Liver (tissue), 9 donors: ENCODE data around the gene BLOC1S3. TPM values are rescaled to one million over a fixed set of nuclear protein-coding genes. Genes with fewer than 3 reads are reported as not detected.

Experiments used
- DNase-seq: peaks from one replicate; pipeline ENCODE4 v3.0.0-alpha.2; 2017; ENCODE audit warnings: low spot score
- H3K27ac ChIP-seq, 2 donors: one replicate each; pipeline ENCODE4 v1.7.0; 2013; ENCODE audit warnings: inconsistent platforms in 2 of 2, low read length in 2 of 2, control low read depth in 1 of 2, low read depth in 1 of 2, mild to moderate bottlenecking in 1 of 2
- H3K27me3 ChIP-seq, 4 donors: one replicate each; pipeline versions ENCODE4 v1.6.1 to v1.7.0; 2013; ENCODE audit warnings: low read length in 3 of 4, inconsistent platforms in 1 of 4, mild to moderate bottlenecking in 1 of 4, moderate library complexity in 1 of 4; ENCODE audit not compliant: control insufficient read depth in 4 of 4, insufficient read depth in 4 of 4
- H3K36me3 ChIP-seq, 4 donors: one replicate each; pipeline versions ENCODE4 v1.6.1 to v1.7.0; 2013; ENCODE audit warnings: low read length in 3 of 4, mild to moderate bottlenecking in 3 of 4, low read depth in 1 of 4, moderate library complexity in 1 of 4; ENCODE audit not compliant: control insufficient read depth in 4 of 4, insufficient read depth in 3 of 4
- H3K4me1 ChIP-seq, 4 donors: one replicate each; pipeline versions ENCODE4 v1.6.1 to v1.7.0; 2013; ENCODE audit warnings: low read length in 3 of 4, mild to moderate bottlenecking in 3 of 4, moderate library complexity in 1 of 4; ENCODE audit not compliant: control insufficient read depth in 4 of 4, insufficient read depth in 4 of 4
- H3K4me3 ChIP-seq, 3 donors: one replicate each; pipeline versions ENCODE4 v1.6.1 to v1.7.0; 2013; ENCODE audit warnings: low read length in 3 of 3, control low read depth in 1 of 3, low read depth in 1 of 3, mild to moderate bottlenecking in 1 of 3
- H3K9ac ChIP-seq, 2 donors: one replicate each; pipeline ENCODE4 v1.7.0; 2013; ENCODE audit warnings: low read length in 2 of 2, mild to moderate bottlenecking in 2 of 2, moderate library complexity in 2 of 2, control low read depth in 1 of 2, low read depth in 1 of 2
- H3K9me3 ChIP-seq, 4 donors: one replicate each; pipeline versions ENCODE4 v1.6.1 to v1.7.0; 2013; ENCODE audit warnings: low read length in 3 of 4; ENCODE audit not compliant: control insufficient read depth in 4 of 4
- EGR1 ChIP-seq, 2 donors: IDR thresholded peaks; 2 replicates each; pipeline ENCODE4 v1.6.1; 2016 to 2018; ENCODE audit warnings: antibody characterized with exemption in 2 of 2, low read depth in 2 of 2
- FOXA1 ChIP-seq: IDR thresholded peaks from 2 replicates; pipeline ENCODE4 v1.6.1; 2016; ENCODE audit warnings: antibody characterized with exemption
- FOXA2 ChIP-seq: IDR thresholded peaks from 2 replicates; pipeline ENCODE4 v1.6.1; 2016; ENCODE audit warnings: antibody characterized with exemption
- HNF4A ChIP-seq, 2 donors: conservative IDR thresholded peaks; 2 replicates each; pipeline ENCODE4 v1.6.1; 2016; ENCODE audit warnings: antibody characterized with exemption in 2 of 2, mild to moderate bottlenecking in 2 of 2
- HNF4G ChIP-seq: IDR thresholded peaks from 2 replicates; pipeline ENCODE4 v1.6.1; 2016; ENCODE audit warnings: antibody characterized with exemption
- JUND ChIP-seq, 2 donors: IDR thresholded peaks; 2 replicates each; pipeline ENCODE4 v1.6.1; 2016; ENCODE audit warnings: antibody characterized with exemption in 2 of 2
- MAX ChIP-seq: IDR thresholded peaks from 2 replicates; pipeline ENCODE4 v1.6.1; 2016; ENCODE audit warnings: antibody characterized with exemption
- RAD21 ChIP-seq, 2 donors: IDR thresholded peaks; 2 replicates each; pipeline ENCODE4 v1.6.1; 2016; ENCODE audit warnings: antibody characterized with exemption in 2 of 2, mild to moderate bottlenecking in 2 of 2
- RXRA ChIP-seq, 2 donors: IDR thresholded peaks; 2 replicates each; pipeline ENCODE4 v1.6.1; 2017 to 2018; ENCODE audit warnings: antibody characterized with exemption in 2 of 2, mild to moderate bottlenecking in 1 of 2
- SP1 ChIP-seq: IDR thresholded peaks from 2 replicates; pipeline ENCODE4 v1.6.1; 2018; ENCODE audit warnings: antibody characterized with exemption, mild to moderate bottlenecking
- TAF1 ChIP-seq: conservative IDR thresholded peaks from 2 replicates; pipeline ENCODE4 v1.6.1; 2016; ENCODE audit warnings: antibody characterized with exemption, mild to moderate bottlenecking
- YY1 ChIP-seq: IDR thresholded peaks from 2 replicates; pipeline ENCODE4 v1.6.1; 2016; ENCODE audit warnings: antibody characterized with exemption, mild to moderate bottlenecking
- WGBS: extraction: QIAGEN DNeasy Blood & Tissue Kit; methylation state at CpG from one replicate; pipeline ENCODE4 v1.1.7; 2013; 5-methylcytosine and 5-hydroxymethylcytosine counted together
- polyA plus RNA-seq, 2 donors: library from polyadenylated mRNA; stranded (reverse) in 1 of 2; unstranded in 1 of 2; fragments of 200-250 nt in 1 of 2; fragments of >200 nt in 1 of 2; fragmentation: Nextera tagmentation in 1 of 2; extraction: Ambion mirVana in 1 of 2; gene quantifications; one replicate each; pipeline versions ENCODE4 v1.2.1 to v1.2.3, GENCODE V29; 2013 to 2015
- total RNA-seq, 2 donors: library from RNA; depleted of rRNA; stranded (reverse); fragments of >200 nt; gene quantifications; one replicate each; pipeline ENCODE4 v1.2.3, GENCODE V29; 2014
- TF ChIP-seq, protein P1 (sequence below): IDR thresholded peaks from 2 replicates; pipeline ENCODE4 v1.6.1; 2016; ENCODE audit warnings: antibody characterized with exemption
- TF ChIP-seq, protein P2 (sequence below): fragments of 150-350 bp; IDR thresholded peaks from 2 replicates; pipeline ENCODE4 v1.5.1; 2017; ENCODE audit warnings: improper control_type of control experiment, low read depth, low read length; ENCODE audit not compliant: missing input control
- TF ChIP-seq, protein P3 (sequence below): IDR thresholded peaks from 2 replicates; pipeline ENCODE4 v1.6.1; 2016; ENCODE audit warnings: antibody characterized with exemption, mild to moderate bottlenecking
- donor health status: healthy.
- donor health status: healthy.
- donor health status: healthy.
- donor health status: healthy.
- donor health status: healthy.

Gene BLOC1S3
- total and polyA plus RNA-seq, 4 donors, result 2.7 to 4.6 (median 4.2) TPM

- TF ChIP-seq JUND (IDR thresholded peaks at IDR 0.05), result no peak
- TF ChIP-seq EGR1 (IDR thresholded peaks at IDR 0.05; ENCODE audit: low read depth in 2 of 2), result no peak
- TF ChIP-seq TAF1, result no peak
- TF ChIP-seq, protein P1, sequence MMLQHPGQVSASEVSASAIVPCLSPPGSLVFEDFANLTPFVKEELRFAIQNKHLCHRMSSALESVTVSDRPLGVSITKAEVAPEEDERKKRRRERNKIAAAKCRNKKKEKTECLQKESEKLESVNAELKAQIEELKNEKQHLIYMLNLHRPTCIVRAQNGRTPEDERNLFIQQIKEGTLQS, result no peak
- no peak for TF ChIP-seq FOXA2
- TF ChIP-seq RXRA (IDR thresholded peaks at IDR 0.05), result no peak
- TF ChIP-seq HNF4G, result no peak
Observed at GRCh38 chr19:45146741-45147205, 31.8 kb upstream of the BLOC1S3 start (continued).

DNA sequence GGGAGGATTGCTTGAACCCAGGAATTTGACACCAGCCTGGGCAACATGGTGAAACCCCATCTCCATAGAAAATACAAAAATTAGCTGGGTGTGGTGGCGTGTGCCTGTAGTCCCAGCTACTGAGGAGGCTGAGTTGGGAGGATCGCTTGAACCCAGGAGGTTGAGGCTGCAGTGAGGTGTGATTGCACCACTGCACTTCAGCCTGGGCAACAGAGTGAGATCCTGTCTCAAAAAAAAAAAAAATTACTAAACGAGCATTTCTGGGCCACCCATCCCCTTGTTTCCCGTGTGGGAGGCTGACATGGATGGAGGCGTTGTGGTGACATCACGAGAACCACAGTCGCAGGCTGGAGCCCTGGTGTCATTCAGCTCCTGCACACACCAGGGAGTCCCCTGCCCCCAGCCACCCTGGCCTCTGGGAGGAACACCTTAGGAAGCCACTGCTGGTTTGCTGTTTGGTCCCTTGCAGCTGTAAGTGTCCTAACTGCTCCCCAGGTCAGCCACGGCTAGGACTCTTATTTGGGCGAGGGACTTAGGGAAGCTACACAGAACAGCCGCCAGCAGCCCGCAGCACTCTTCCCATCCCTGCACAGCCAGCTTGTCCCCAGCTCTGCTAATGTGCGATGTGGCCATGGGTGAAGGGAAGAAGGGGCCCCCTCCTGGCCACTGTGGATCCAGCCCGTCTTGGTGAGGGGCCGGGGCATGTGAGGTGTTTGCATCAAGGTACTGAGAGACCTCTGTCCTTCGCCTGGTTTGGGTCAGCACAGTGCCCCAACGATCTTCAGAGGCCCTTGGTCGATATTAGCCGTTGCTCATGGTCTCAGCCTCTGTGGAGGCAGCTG is 30.5 kb upstream of the BLOC1S3 start:
- TF ChIP-seq FOXA1 (no peak), MAX (no peak), RAD21 (IDR thresholded peaks at IDR 0.05) (no peak), SP1 (no peak), YY1 (no peak), EGR1 (IDR thresholded peaks at IDR 0.05; ENCODE audit: low read depth in 2 of 2) (no peak), HNF4G (no peak)
- TF ChIP-seq, protein P1, result no peak
- TF ChIP-seq, protein P2, sequence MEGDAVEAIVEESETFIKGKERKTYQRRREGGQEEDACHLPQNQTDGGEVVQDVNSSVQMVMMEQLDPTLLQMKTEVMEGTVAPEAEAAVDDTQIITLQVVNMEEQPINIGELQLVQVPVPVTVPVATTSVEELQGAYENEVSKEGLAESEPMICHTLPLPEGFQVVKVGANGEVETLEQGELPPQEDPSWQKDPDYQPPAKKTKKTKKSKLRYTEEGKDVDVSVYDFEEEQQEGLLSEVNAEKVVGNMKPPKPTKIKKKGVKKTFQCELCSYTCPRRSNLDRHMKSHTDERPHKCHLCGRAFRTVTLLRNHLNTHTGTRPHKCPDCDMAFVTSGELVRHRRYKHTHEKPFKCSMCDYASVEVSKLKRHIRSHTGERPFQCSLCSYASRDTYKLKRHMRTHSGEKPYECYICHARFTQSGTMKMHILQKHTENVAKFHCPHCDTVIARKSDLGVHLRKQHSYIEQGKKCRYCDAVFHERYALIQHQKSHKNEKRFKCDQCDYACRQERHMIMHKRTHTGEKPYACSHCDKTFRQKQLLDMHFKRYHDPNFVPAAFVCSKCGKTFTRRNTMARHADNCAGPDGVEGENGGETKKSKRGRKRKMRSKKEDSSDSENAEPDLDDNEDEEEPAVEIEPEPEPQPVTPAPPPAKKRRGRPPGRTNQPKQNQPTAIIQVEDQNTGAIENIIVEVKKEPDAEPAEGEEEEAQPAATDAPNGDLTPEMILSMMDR, result no peak
- no peak for DNase-seq

GRCh38 chr19:45149129-45149528 is 29.5 kb upstream of the BLOC1S3 start:
- 91% methylated on average over 9 of the region's 9 CpGs for WGBS
- DNase-seq, result no peak
- Histone ChIP-seq H3K27me3 (peaks cover 0 to 8% (median 4%) of the 10 kb centered on the region in 4 donors), H3K27ac (no peak overlapping the region), H3K36me3 (peaks cover 0 to 10% (median 1%) of the 10 kb centered on the region in 4 donors), H3K9me3 (no peaks in the 10 kb centered on the region), H3K9ac (no peak overlapping the region), H3K4me1 (peaks cover 3 to 24% (median 19%) of the 10 kb centered on the region in 4 donors), H3K4me3 (no peak overlapping the region)
- no peak for TF ChIP-seq JUND (IDR thresholded peaks at IDR 0.05)
- no peak for TF ChIP-seq RAD21 (IDR thresholded peaks at IDR 0.05)
- TF ChIP-seq, protein P3, sequence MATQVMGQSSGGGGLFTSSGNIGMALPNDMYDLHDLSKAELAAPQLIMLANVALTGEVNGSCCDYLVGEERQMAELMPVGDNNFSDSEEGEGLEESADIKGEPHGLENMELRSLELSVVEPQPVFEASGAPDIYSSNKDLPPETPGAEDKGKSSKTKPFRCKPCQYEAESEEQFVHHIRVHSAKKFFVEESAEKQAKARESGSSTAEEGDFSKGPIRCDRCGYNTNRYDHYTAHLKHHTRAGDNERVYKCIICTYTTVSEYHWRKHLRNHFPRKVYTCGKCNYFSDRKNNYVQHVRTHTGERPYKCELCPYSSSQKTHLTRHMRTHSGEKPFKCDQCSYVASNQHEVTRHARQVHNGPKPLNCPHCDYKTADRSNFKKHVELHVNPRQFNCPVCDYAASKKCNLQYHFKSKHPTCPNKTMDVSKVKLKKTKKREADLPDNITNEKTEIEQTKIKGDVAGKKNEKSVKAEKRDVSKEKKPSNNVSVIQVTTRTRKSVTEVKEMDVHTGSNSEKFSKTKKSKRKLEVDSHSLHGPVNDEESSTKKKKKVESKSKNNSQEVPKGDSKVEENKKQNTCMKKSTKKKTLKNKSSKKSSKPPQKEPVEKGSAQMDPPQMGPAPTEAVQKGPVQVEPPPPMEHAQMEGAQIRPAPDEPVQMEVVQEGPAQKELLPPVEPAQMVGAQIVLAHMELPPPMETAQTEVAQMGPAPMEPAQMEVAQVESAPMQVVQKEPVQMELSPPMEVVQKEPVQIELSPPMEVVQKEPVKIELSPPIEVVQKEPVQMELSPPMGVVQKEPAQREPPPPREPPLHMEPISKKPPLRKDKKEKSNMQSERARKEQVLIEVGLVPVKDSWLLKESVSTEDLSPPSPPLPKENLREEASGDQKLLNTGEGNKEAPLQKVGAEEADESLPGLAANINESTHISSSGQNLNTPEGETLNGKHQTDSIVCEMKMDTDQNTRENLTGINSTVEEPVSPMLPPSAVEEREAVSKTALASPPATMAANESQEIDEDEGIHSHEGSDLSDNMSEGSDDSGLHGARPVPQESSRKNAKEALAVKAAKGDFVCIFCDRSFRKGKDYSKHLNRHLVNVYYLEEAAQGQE, result no peak
- TF ChIP-seq, protein P1, result no peak
- TF ChIP-seq HNF4A (conservative IDR thresholded peaks at IDR 0.05), result no peak
- TF ChIP-seq, protein P2, result no peak
- no peak for TF ChIP-seq HNF4G

More for the DNA sequence above, 30.5 kb upstream of the BLOC1S3 start:
- H3K27me3 ChIP-seq, result peaks cover 0 to 8% (median under 1%) of the 10 kb centered on the region in 4 donors
- no peak overlapping the region for H3K27ac ChIP-seq
- H3K9ac ChIP-seq, result no peak overlapping the region
- H3K4me3 ChIP-seq, result no peak overlapping the region
- H3K4me1 ChIP-seq, result peaks cover 0 to 13% (median 10%) of the 10 kb centered on the region in 4 donors
- WGBS, result 90% methylated on average over 18 of the region's 18 CpGs
- H3K9me3 ChIP-seq, result no peaks in the 10 kb centered on the region
- H3K36me3 ChIP-seq, result peaks cover 0 to 10% (median 1%) of the 10 kb centered on the region in 4 donors
